HG03558 (cell line): ENCODE data around the gene EIF3K.

ENCODE experiments used
- ATAC-seq: cut with Tn5 transposase; IDR thresholded peaks from one replicate; pipeline ENCODE4 v1.9.1; 2021; ENCODE audit warnings: moderate number of reproducible peaks; ENCODE audit not compliant: unreplicated experiment; ENCODE audit errors: extremely low read depth

The EIF3K gene

GRCh38 chr19:38665219-38665931, 46.4 kb downstream of the EIF3K start:
- ATAC-seq, result no peak

GRCh38 chr19:38665950-38666662, 47.1 kb downstream of the EIF3K start:
- no peak for ATAC-seq

GRCh38 chr19:38666663-38667511, 47.9 kb downstream of the EIF3K start:
- ATAC-seq, result no peak

- no peak for ATAC-seq
Measured at GRCh38 chr19:38667661-38668171, 48.7 kb downstream of the EIF3K start.

GRCh38 chr19:38669552-38669951, 50.6 kb downstream of the EIF3K start:
- no peak for ATAC-seq

GRCh38 chr19:38670921-38671398, 52.0 kb downstream of the EIF3K start:
- no peak for ATAC-seq

- no peak for ATAC-seq
Measured at GRCh38 chr19:38671654-38672053, 52.7 kb downstream of the EIF3K start.

- no peak for ATAC-seq
Measured at GRCh38 chr19:38673030-38673429, 54.0 kb downstream of the EIF3K start.

- ATAC-seq, result no peak
Measured at GRCh38 chr19:38674388-38675171, 55.6 kb downstream of the EIF3K start.

- ATAC-seq, result no peak
Measured at GRCh38 chr19:38675611-38676010, 56.6 kb downstream of the EIF3K start.

- ATAC-seq, result no peak
Measured at GRCh38 chr19:38676023-38676877, 57.3 kb downstream of the EIF3K start.

- no peak for ATAC-seq
Measured at GRCh38 chr19:38676878-38677646, 58.1 kb downstream of the EIF3K start.

GRCh38 chr19:38678217-38678890, 59.4 kb downstream of the EIF3K start:
- ATAC-seq, result no peak

GRCh38 chr19:38678891-38679494, 60.0 kb downstream of the EIF3K start:
- no peak for ATAC-seq

- ATAC-seq, result no peak
Measured at GRCh38 chr19:38679839-38680238, 60.9 kb downstream of the EIF3K start.

GRCh38 chr19:38682195-38682867, 63.3 kb downstream of the EIF3K start:
- no peak for ATAC-seq
